Measurements from ENCODE around the gene DPYSL3. TPM values are rescaled to one million over a fixed set of nuclear protein-coding genes. Genes with fewer than 3 reads are reported as not detected.

The DPYSL3 gene
- total RNA-seq, 1 donor from 2014 or later: 42.4 TPM

DNA sequence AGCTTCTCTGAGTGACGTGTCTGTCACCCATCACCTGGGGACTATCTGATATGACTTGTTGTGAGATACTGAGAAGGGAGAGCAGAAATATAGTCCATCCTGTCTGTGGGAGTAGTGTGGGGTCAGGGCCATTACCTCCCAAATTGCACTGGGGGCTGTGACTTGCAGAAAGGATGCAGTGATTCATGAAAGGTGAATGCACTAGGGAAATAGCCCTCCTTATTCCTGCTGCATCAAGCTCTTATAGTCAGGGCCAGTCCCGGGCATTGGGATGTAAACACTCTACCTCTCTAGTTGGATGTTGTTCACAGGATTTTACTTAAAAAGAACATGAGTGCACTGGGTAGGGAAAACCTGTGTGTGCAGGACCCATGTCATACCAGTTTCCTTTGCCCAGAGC lies 150.3 kb downstream of the DPYSL3 start:
- Histone ChIP-seq H3K27me3 (ENCODE audit: control insufficient read depth, insufficient read depth, low read length) (no peaks in the 10 kb centered on the region), H3K4me3 (ENCODE audit: low read depth, low read length) (no peak overlapping the region), H3K36me3 (ENCODE audit: control insufficient read depth, insufficient read depth, low read length) (no peaks in the 10 kb centered on the region)
- TF ChIP-seq, protein P1, sequence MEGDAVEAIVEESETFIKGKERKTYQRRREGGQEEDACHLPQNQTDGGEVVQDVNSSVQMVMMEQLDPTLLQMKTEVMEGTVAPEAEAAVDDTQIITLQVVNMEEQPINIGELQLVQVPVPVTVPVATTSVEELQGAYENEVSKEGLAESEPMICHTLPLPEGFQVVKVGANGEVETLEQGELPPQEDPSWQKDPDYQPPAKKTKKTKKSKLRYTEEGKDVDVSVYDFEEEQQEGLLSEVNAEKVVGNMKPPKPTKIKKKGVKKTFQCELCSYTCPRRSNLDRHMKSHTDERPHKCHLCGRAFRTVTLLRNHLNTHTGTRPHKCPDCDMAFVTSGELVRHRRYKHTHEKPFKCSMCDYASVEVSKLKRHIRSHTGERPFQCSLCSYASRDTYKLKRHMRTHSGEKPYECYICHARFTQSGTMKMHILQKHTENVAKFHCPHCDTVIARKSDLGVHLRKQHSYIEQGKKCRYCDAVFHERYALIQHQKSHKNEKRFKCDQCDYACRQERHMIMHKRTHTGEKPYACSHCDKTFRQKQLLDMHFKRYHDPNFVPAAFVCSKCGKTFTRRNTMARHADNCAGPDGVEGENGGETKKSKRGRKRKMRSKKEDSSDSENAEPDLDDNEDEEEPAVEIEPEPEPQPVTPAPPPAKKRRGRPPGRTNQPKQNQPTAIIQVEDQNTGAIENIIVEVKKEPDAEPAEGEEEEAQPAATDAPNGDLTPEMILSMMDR (IDR thresholded peaks at IDR 0.05; ENCODE audit: insufficient read depth, low read length, poor library complexity, severe bottlenecking): no peak
- DNase-seq (ENCODE audit: low read depth): no peak

DNA sequence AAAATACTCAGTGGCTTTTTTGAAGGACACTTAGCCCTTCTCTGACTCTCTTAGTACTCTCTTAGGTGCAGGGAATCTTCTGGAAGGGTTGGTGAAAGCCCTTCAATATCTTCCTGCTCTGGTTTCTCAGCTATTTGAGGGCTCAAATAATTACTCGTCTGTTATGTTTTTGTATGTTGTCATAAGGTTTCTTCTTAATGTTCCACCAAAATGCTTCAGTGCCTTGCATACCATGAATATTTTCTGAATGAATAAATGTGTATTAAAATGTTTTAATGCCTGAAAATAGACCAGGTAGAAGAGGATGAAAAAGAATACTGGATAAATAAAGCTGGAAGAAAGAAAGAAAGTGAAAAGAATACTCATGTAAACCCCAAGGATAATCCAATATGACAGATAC lies 150.8 kb downstream of the DPYSL3 start:
- no peak for DNase-seq (ENCODE audit: low read depth)
- TF ChIP-seq, protein P1 (IDR thresholded peaks at IDR 0.05; ENCODE audit: insufficient read depth, low read length, poor library complexity, severe bottlenecking): no peak
- Histone ChIP-seq H3K36me3 (ENCODE audit: control insufficient read depth, insufficient read depth, low read length) (no peaks in the 10 kb centered on the region), H3K27me3 (ENCODE audit: control insufficient read depth, insufficient read depth, low read length) (no peaks in the 10 kb centered on the region), H3K4me3 (ENCODE audit: low read depth, low read length) (no peak overlapping the region)

DNA sequence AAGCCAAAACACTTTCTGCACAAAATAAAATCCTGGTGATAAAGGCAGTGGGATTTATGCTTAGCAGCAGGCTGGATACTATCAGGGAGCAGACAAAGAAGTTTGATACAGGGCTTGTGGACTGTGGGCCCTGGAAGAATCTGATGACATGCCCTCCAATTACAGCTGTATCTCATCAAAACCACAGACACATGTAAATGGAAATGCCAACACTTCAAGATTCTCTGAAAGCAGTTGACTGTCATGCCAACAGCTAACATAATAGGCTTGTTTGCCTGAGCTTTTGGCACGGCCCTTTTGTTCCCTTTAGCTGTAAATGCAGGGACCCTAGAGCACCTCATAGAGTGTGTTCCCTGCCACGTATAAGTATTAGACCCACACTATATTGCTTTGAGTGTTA lies 160.6 kb downstream of the DPYSL3 start:
- H3K36me3 ChIP-seq (ENCODE audit: control insufficient read depth, insufficient read depth, low read length): no peaks in the 10 kb centered on the region
- TF ChIP-seq, protein P1 (IDR thresholded peaks at IDR 0.05; ENCODE audit: insufficient read depth, low read length, poor library complexity, severe bottlenecking): no peak

DNA sequence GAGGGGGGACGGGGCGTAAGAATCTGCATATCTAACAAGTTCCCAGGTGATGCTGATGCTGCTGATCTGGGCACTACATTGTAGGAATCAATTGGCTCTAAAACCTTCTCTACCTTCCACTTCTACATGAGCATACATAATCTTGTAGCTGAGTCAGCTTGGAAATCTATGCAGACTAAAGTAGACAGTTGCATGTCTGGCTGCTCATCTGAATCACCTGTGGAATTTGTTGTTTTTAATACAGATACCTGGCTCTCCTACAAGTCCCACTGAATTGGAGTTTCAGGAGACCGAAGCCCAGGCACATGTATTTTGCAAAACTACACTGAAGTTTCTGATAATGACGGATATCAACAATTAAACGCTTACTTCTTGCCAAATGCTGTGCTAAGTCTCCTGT lies 161.4 kb downstream of the DPYSL3 start:
- H3K27me3 ChIP-seq (ENCODE audit: control insufficient read depth, insufficient read depth, low read length): no peaks in the 10 kb centered on the region
- no peaks in the 10 kb centered on the region for H3K36me3 ChIP-seq (ENCODE audit: control insufficient read depth, insufficient read depth, low read length)
- no peak overlapping the region for H3K4me3 ChIP-seq (ENCODE audit: low read depth, low read length)
- TF ChIP-seq, protein P1 (IDR thresholded peaks at IDR 0.05; ENCODE audit: insufficient read depth, low read length, poor library complexity, severe bottlenecking): no peak
- no peak for DNase-seq (ENCODE audit: low read depth)

More for the DNA sequence above, 160.6 kb downstream of the DPYSL3 start:
- Histone ChIP-seq H3K27me3 (ENCODE audit: control insufficient read depth, insufficient read depth, low read length) (no peaks in the 10 kb centered on the region), H3K4me3 (ENCODE audit: low read depth, low read length) (no peak overlapping the region)
- no peak for DNase-seq (ENCODE audit: low read depth)

DNA sequence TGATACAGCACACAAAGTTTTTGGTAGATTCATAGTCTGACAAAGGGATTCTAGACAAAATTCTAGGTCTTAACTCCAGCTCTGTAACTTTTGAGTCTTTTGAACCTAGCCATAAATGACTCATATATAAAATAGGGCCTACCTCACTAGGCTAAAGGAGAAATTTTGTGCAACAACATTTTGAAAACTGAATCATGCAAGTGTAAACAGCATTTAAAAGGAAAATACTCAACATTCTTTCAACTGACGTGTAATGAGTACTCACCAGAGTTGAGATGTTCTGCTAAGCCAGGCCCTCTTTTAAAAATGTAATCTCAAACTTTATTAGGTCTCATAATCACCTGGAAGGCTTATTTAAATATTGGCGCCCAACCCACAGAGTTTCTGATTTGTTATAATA lies 161.8 kb downstream of the DPYSL3 start:
- Histone ChIP-seq H3K36me3 (ENCODE audit: control insufficient read depth, insufficient read depth, low read length) (no peaks in the 10 kb centered on the region), H3K4me3 (ENCODE audit: low read depth, low read length) (no peak overlapping the region), H3K27me3 (ENCODE audit: control insufficient read depth, insufficient read depth, low read length) (no peaks in the 10 kb centered on the region)
- no peak for DNase-seq (ENCODE audit: low read depth)
- TF ChIP-seq, protein P1 (IDR thresholded peaks at IDR 0.05; ENCODE audit: insufficient read depth, low read length, poor library complexity, severe bottlenecking): no peak

DNA sequence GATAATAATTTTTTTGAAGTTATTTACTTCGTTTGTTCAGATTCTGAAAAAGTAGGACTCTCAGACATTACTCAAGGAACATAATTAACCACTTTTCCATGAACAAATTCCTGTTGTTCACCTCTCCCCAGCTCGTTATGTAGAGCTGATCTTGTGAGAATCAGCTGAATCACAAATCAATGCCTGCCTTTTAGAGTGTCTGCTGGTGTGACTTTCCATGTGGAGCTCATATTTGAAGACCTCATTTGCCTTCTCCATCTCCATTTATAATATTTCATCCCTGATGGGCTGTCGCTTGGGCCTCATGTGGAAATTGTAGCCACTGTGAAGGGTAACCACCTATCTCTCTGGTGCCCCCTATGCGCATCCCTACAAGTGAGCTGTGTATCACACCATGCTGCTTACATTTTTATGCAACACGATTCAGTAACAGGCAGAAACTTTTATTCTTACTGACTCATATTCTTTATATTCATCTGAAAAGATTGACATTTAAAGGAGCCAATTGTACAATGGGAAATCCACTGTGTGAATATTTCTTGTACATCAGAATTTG lies 163.8 kb downstream of the DPYSL3 start:
- Histone ChIP-seq H3K4me3 (ENCODE audit: low read depth, low read length) (no peak overlapping the region), H3K27me3 (ENCODE audit: control insufficient read depth, insufficient read depth, low read length) (no peaks in the 10 kb centered on the region), H3K36me3 (ENCODE audit: control insufficient read depth, insufficient read depth, low read length) (no peaks in the 10 kb centered on the region)
- TF ChIP-seq, protein P1 (IDR thresholded peaks at IDR 0.05; ENCODE audit: insufficient read depth, low read length, poor library complexity, severe bottlenecking): peak; percentile 7
- no peak for DNase-seq (ENCODE audit: low read depth)

Measured in kidney epithelial cell (primary cell).